HepG2 (cell line): ENCODE measurements around the gene TARDBP. TPM values are rescaled to one million over a fixed set of nuclear protein-coding genes. Genes with fewer than 3 reads are reported as not detected.

Experiments used
- ATAC-seq: fragments of 200-7000 bp; cut with Tn5 transposase; 3 replicates; pipeline ENCODE4 v1.9.1; 2020; ENCODE audit warnings: mild to moderate bottlenecking, moderate library complexity
- Bru-seq: library from RNA; stranded (reverse); fragments of 400-500 nt; gene quantifications from one replicate; lab custom pipeline; 2021; lab: Mats Ljungman, UMichigan
- BruChase-seq, 2 experiments: library from RNA; stranded (reverse); fragments of 400-500 nt; gene quantifications; one replicate each; lab custom pipeline; 2021; lab: Mats Ljungman, UMichigan
- BruUV-seq: library from RNA; stranded (reverse); fragments of 400-500 nt; replicated peaks from 2 replicates; lab custom pipeline; 2021; lab: Mats Ljungman, UMichigan
- CTCF ChIA-PET: fragments of 300-600 bp; formaldehyde crosslinking; extraction: SDS; loops from one replicate; lab custom pipeline; 2021; ENCODE audit warnings: low total read pairs, inconsistent platforms, low intra/inter-chr PET ratio; lab: Yijun Ruan, JAX
- POLR2A ChIA-PET: fragments of 350-600 bp; sonication (Branson Sonifier 250); formaldehyde crosslinking; loops from one replicate; lab custom pipeline; 2020; ENCODE audit warnings: antibody characterized with exemption, inconsistent platforms; lab: Yijun Ruan, JAX
- DNase-seq: peaks from one replicate; pipeline ENCODE4 v3.0.0-alpha.2; 2015; ENCODE audit warnings: low spot score
- FAIRE-seq: peaks from 3 replicates; lab custom pipeline; 2011; peaks lifted over from hg19 to GRCh38; lab: Jason Lieb, UNC
- H2AFZ ChIP-seq: one replicate; pipeline ENCODE4 v1.6.1; 2011; ENCODE audit warnings: low read length, inconsistent platforms
- H3K27ac ChIP-seq: fragments of 300-600 bp; 3 replicates; pipeline ENCODE4 v1.8.0; 2011; ENCODE audit warnings: mixed run types, mild to moderate bottlenecking, mixed read lengths, low read length, inconsistent platforms; ENCODE audit not compliant: insufficient read depth; ENCODE audit errors: extremely low read length
- H3K27me3 ChIP-seq, 2 experiments: fragments of 200-600 bp in 1 of 2; 2 replicates in 1 of 2; 3 replicates in 1 of 2; pipeline versions ENCODE4 v1.6.0 to v1.8.0; 2011; ENCODE audit warnings: low read length in 2 of 2, mild to moderate bottlenecking in 2 of 2, moderate library complexity in 2 of 2, inconsistent platforms in 1 of 2; ENCODE audit not compliant: insufficient read depth in 2 of 2, control insufficient read depth in 1 of 2
- H3K36me3 ChIP-seq, 2 experiments: fragments of 200-600 bp in 1 of 2; replicated peaks in 1 of 2; 2 replicates in 1 of 2; 3 replicates in 1 of 2; pipeline versions ENCODE4 v1.5.1 to v1.8.0; 2011; ENCODE audit warnings: low read length in 2 of 2, inconsistent platforms in 1 of 2; ENCODE audit not compliant: insufficient read depth in 2 of 2, control insufficient read depth in 1 of 2
- H3K4me1 ChIP-seq: 2 replicates; pipeline ENCODE4 v1.5.1; 2012; ENCODE audit warnings: low read length, inconsistent platforms; ENCODE audit not compliant: insufficient read depth
- H3K4me2 ChIP-seq: 2 replicates; pipeline ENCODE4 v1.6.0; 2011; ENCODE audit warnings: low read depth, low read length, inconsistent platforms
- H3K4me3 ChIP-seq, 3 experiments: fragments of 200-600 bp in 1 of 3; sonication (generic), shearing (Covaris generic) in 1 of 3; replicated peaks in 1 of 3; 2 replicates each; pipeline ENCODE4 v1.5.1; 2011 to 2016; ENCODE audit warnings: low read length in 3 of 3, inconsistent platforms in 2 of 3, low read depth in 2 of 3, mild to moderate bottlenecking in 2 of 3, control low read depth in 1 of 3, mixed read lengths in 1 of 3; ENCODE audit not compliant: insufficient read depth in 1 of 3
- H3K79me2 ChIP-seq: one replicate; pipeline ENCODE4 v1.6.1; 2011; ENCODE audit warnings: low read length, inconsistent platforms; ENCODE audit not compliant: insufficient read depth
- H3K9ac ChIP-seq: 2 replicates; pipeline ENCODE4 v1.6.0; 2011; ENCODE audit warnings: mild to moderate bottlenecking, low read depth, low read length, inconsistent platforms; ENCODE audit not compliant: insufficient read depth
- H3K9me3 ChIP-seq: 2 replicates; pipeline ENCODE4 v1.5.1; 2012; ENCODE audit warnings: mild to moderate bottlenecking, low read length
- H4K20me1 ChIP-seq: 2 replicates; pipeline ENCODE4 v1.6.0; 2011; ENCODE audit warnings: inconsistent platforms, mild to moderate bottlenecking, low read length, moderate library complexity; ENCODE audit not compliant: insufficient read depth
- NFKBIZ ChIP-seq: IDR thresholded peaks from 2 replicates; pipeline ENCODE4 v1.6.1; 2018; ENCODE audit warnings: missing genetic modification reagents, missing compliant biosample characterization
- PITX1 ChIP-seq: sonication (generic); formaldehyde crosslinking; IDR thresholded peaks from 2 replicates; pipeline ENCODE4 v1.5.1; 2020; ENCODE audit warnings: mild to moderate bottlenecking, missing genetic modification reagents
- SRSF1 ChIP-seq: fragments of 200-400 bp; formaldehyde crosslinking; optimal IDR thresholded peaks from 2 replicates; pipeline ENCODE3; 2017; ENCODE audit warnings: mild to moderate bottlenecking, low read depth, low read length, moderate library complexity
- ZNF136 ChIP-seq: sonication (generic); formaldehyde crosslinking; IDR thresholded peaks from 2 replicates; pipeline ENCODE4 v1.8.1; 2022; ENCODE audit warnings: low read depth, mild to moderate bottlenecking, moderate library complexity, missing genetic modification reagents
- ZNF670 ChIP-seq: sonication (generic); formaldehyde crosslinking; IDR thresholded peaks from 2 replicates; pipeline ENCODE4 v1.8.0; 2022; ENCODE audit warnings: mild to moderate bottlenecking, missing genetic modification reagents, borderline replicate concordance
- WGBS: methylation state at CpG from one replicate; pipeline ENCODE4 v1.1.6; 2017; ENCODE audit warnings: low lambda C conversion rate; 5-methylcytosine and 5-hydroxymethylcytosine counted together
- in situ Hi-C: cut with HindIII; loops from 2 replicates; pipeline ENCODE4 v1.10.0; 2017; ENCODE audit warnings: low pct_unique_long_range_greater_than_20kb; ENCODE audit not compliant: extremely low pct_ligation_motif_present
- intact Hi-C: fragments of 100-400 bp; cut with micrococcal nuclease; formaldehyde crosslinking; loops from one replicate; pipeline ENCODE4 v1.10.0; 2022; ENCODE audit not compliant: unreplicated experiment
- long read RNA-seq, 2 experiments: library from RNA in 1 of 2; library from polyadenylated mRNA in 1 of 2; stranded (forward) in 1 of 2; unstranded in 1 of 2; transcript quantifications; one replicate each; pipeline ENCODE4 v2.0.0, GENCODE V29; 2019 to 2022
- polyA minus RNA-seq, 3 experiments: library from RNA; depleted of rRNA, polyadenylated mRNA; stranded (reverse); fragments of >200 nt; gene quantifications; 2 replicates each; pipeline ENCODE4 v1.2.3, GENCODE V29; 2011; ENCODE audit warnings: low replicate concordance in 1 of 3
- polyA plus RNA-seq, 8 experiments: library from polyadenylated mRNA; depleted of rRNA in 3 of 8; stranded (reverse) in 7 of 8; unstranded in 1 of 8; fragments of >200 nt; fragmentation: Illumina TruSeq in 4 of 8; extraction: Trizol in 4 of 8; gene quantifications; 2 replicates each; pipeline versions ENCODE4 v1.2.1 to v1.2.3, GENCODE V29; 2011 to 2016; ENCODE audit warnings: low read depth in 4 of 8, missing spikeins in 1 of 8, mixed read lengths in 1 of 8; ENCODE audit not compliant: insufficient read depth in 1 of 8
- total RNA-seq, 5 experiments: library from RNA; depleted of rRNA; stranded (reverse); fragments of >200 nt; fragmentation: Illumina TruSeq; extraction: Trizol; gene quantifications; 2 replicates each; pipeline ENCODE4 v1.2.3, GENCODE V29; 2016; ENCODE audit warnings: low read depth in 1 of 5
- TF ChIP-seq, protein P1 (sequence below): sonication (generic); formaldehyde crosslinking; IDR thresholded peaks from 2 replicates; pipeline ENCODE4 v1.5.1; 2020; ENCODE audit warnings: mild to moderate bottlenecking, missing genetic modification reagents, moderate library complexity
- TF ChIP-seq, protein P2 (sequence below): IDR thresholded peaks from 2 replicates; pipeline ENCODE4 v1.4.0; 2020; ENCODE audit warnings: mild to moderate bottlenecking, missing genetic modification reagents

The TARDBP gene
- 62.4 and 159 TPM in 2 replicates for total RNA-seq (2016; rRNA removed; fragmentation: Illumina TruSeq; extraction: Trizol)
- total RNA-seq (2016; cell fraction: cytosol; rRNA removed; fragmentation: Illumina TruSeq; extraction: Trizol; ENCODE audit: low read depth), result 18.0 and 22.2 TPM in 2 replicates
- 61.9 and 166 TPM in 2 replicates for total RNA-seq (2016; cell fraction: insoluble cytoplasmic fraction; rRNA removed; fragmentation: Illumina TruSeq; extraction: Trizol)
- 44.5 and 57.9 TPM in 2 replicates for total RNA-seq (2016; cell fraction: membrane; rRNA removed; fragmentation: Illumina TruSeq; extraction: Trizol)
- 75.1 and 75.6 TPM in 2 replicates for total RNA-seq (2016; cell fraction: nucleus; rRNA removed; fragmentation: Illumina TruSeq; extraction: Trizol)
- polyA plus RNA-seq (2011; rRNA removed), result 78.1 and 93.0 TPM in 2 replicates
- 52.7 and 80.2 TPM in 2 replicates for polyA plus RNA-seq (2011; cell fraction: cytosol; rRNA removed)
- 205 and 230 TPM in 2 replicates for polyA plus RNA-seq (2011; cell fraction: nucleus; rRNA removed)
- 127 and 172 TPM in 2 replicates for polyA plus RNA-seq (2012)
- 10.2 and 11.3 TPM in 2 replicates for polyA plus RNA-seq (2016; cell fraction: cytosol; fragmentation: Illumina TruSeq; extraction: Trizol; ENCODE audit: low read depth)
- 370 and 411 TPM in 2 replicates for polyA plus RNA-seq (2016; cell fraction: insoluble cytoplasmic fraction; fragmentation: Illumina TruSeq; extraction: Trizol; ENCODE audit: low read depth)
- polyA plus RNA-seq (2016; cell fraction: membrane; fragmentation: Illumina TruSeq; extraction: Trizol; ENCODE audit: low read depth), result 38.9 and 43.1 TPM in 2 replicates
- 236 and 265 TPM in 2 replicates for polyA plus RNA-seq (2016; cell fraction: nucleus; fragmentation: Illumina TruSeq; extraction: Trizol; ENCODE audit: insufficient read depth, low read depth)
- 37.3 and 69.3 TPM in 2 replicates for polyA minus RNA-seq (2011; rRNA and poly(A)+ RNA removed; ENCODE audit: low replicate concordance)
- 75.8 and 85.2 TPM in 2 replicates for polyA minus RNA-seq (2011; cell fraction: cytosol; rRNA and poly(A)+ RNA removed)
- polyA minus RNA-seq (2011; cell fraction: nucleus; rRNA and poly(A)+ RNA removed), result 227 and 240 TPM in 2 replicates
- Bru-seq, nascent RNA, result percentile 99 among the genes with signal in this experiment
- percentile 100 among the genes with signal in this experiment for BruChase-seq, experiment 1, labeled RNA remaining after a 6-hour chase
- BruChase-seq, experiment 2, labeled RNA remaining after a 2-hour chase, result percentile 100 among the genes with signal in this experiment
- long read RNA-seq, experiment 1, full-length matches to known transcripts, result 54 of 74 reads
- long read RNA-seq, experiment 1, partial matches to known transcripts, result 12 of 74 reads
- long read RNA-seq, experiment 1, other reads (novel, unspliced or antisense), result 8 of 74 reads
- long read RNA-seq, experiment 2, full-length matches to known transcripts, result 52 of 173 reads
- long read RNA-seq, experiment 2, partial matches to known transcripts, result 117 of 173 reads
- long read RNA-seq, experiment 2, other reads (novel, unspliced or antisense), result 4 of 173 reads

DNA sequence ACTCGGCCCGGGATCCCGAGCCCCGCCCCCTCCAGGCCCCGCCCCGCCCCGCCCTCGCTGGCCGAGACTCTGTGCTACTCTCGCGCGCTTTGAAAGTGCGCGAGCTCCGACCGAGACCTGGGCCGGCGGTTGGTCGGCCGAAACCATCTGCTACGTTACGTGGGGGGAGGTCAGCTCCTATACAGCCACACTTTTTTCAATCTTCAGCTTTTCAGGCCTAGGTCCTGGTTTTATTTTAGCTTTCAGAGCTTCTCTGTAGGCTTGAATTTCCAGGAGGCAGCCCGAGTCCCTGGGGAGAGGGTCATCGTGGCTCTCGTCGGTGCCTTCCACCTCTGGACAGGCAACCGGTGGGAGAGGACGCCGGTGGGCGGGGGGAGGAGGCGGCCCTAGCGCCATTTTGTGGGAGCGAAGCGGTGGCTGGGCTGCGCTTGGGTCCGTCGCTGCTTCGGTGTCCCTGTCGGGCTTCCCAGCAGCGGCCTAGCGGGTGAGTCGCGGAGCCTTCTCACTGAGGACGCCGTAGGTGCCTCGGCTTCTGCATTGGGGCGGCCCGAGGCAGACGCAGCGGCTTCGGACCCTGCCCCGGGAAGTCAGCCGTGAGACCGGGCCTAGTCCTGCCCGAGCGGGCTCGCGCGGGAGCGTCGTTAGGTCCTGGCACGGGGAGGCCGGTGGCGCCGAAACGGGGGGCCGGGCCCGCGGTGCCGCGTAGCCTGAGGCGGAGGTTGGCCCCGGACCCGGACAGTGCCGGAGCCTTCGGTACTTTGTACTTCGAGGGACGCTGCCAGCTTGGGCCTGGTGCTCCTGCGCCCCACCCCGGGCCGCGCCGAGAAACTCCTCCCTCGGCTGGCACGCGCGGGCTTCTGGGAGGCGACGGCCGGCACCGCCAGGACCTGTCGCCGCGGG is at the start of gene TARDBP:
Gene TARDBP, plus strand, starts transcription at position 395 of the 900 bp plus-strand sequence. CDS start 1,074 bp downstream, outside the sequence.
- peak within 1 kb of the TSS; percentile 98 for H3K4me2 ChIP-seq
- H3K27me3 ChIP-seq, result no peaks in the 10 kb centered on the region; a peak in 1 of 5 replicates
- ChIA-PET CTCF (no interaction called here), POLR2A (interaction anchor here (0.7 to 2.7 kb wide), 7 partner anchors 11 to 331 kb away, joined by 3 to 13 read pairs (median 3); partner anchors contain the start of genes EXOSC10, MASP2 and SRM)
- H3K9me3 ChIP-seq, result no peaks in the 10 kb centered on the region
- WGBS, result under 1% methylated on average over 20 of the region's 94 CpGs
- FAIRE-seq (peak; percentile 72), ATAC-seq (peak; percentile 88), DNase-seq (peak; percentile 79)
- H3K27ac ChIP-seq, result peak within 1 kb of the TSS; percentile 99
- H3K4me1 ChIP-seq, result peaks cover 40% of the 10 kb centered on the region
- no TSS peak for BruUV-seq
- H3K4me3 ChIP-seq, result peak within 1 kb of the TSS; percentile 83 to 100 (median 99)
- H3K79me2 ChIP-seq, result peaks cover 35% of the 10 kb centered on the region
- peak within 1 kb of the TSS; percentile 99 for H2AFZ ChIP-seq
- peaks cover 32% of the 10 kb centered on the region for H4K20me1 ChIP-seq
- peaks cover 7 to 33% of the 10 kb centered on the region in 2 experiments for H3K36me3 ChIP-seq
- H3K9ac ChIP-seq, result peak within 1 kb of the TSS; percentile 100
- intact Hi-C loops, result no loop called here
- in situ Hi-C loops, result no loop called here
- TF ChIP-seq ZNF136 (no peak), NFKBIZ (CRISPR knock-in tag) (0 out of 2 replicates have a peak, but pooled peaks have one; percentile 36), ZNF670 (CRISPR knock-in tag) (no peak), PITX1 (CRISPR knock-in tag) (no peak), SRSF1 (peak; percentile 91)
- TF ChIP-seq, protein P1, sequence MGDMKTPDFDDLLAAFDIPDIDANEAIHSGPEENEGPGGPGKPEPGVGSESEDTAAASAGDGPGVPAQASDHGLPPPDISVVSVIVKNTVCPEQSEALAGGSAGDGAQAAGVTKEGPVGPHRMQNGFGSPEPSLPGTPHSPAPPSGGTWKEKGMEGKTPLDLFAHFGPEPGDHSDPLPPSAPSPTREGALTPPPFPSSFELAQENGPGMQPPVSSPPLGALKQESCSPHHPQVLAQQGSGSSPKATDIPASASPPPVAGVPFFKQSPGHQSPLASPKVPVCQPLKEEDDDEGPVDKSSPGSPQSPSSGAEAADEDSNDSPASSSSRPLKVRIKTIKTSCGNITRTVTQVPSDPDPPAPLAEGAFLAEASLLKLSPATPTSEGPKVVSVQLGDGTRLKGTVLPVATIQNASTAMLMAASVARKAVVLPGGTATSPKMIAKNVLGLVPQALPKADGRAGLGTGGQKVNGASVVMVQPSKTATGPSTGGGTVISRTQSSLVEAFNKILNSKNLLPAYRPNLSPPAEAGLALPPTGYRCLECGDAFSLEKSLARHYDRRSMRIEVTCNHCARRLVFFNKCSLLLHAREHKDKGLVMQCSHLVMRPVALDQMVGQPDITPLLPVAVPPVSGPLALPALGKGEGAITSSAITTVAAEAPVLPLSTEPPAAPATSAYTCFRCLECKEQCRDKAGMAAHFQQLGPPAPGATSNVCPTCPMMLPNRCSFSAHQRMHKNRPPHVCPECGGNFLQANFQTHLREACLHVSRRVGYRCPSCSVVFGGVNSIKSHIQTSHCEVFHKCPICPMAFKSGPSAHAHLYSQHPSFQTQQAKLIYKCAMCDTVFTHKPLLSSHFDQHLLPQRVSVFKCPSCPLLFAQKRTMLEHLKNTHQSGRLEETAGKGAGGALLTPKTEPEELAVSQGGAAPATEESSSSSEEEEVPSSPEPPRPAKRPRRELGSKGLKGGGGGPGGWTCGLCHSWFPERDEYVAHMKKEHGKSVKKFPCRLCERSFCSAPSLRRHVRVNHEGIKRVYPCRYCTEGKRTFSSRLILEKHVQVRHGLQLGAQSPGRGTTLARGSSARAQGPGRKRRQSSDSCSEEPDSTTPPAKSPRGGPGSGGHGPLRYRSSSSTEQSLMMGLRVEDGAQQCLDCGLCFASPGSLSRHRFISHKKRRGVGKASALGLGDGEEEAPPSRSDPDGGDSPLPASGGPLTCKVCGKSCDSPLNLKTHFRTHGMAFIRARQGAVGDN (CRISPR knock-in tag), result peak; percentile 90
- TF ChIP-seq, protein P2, sequence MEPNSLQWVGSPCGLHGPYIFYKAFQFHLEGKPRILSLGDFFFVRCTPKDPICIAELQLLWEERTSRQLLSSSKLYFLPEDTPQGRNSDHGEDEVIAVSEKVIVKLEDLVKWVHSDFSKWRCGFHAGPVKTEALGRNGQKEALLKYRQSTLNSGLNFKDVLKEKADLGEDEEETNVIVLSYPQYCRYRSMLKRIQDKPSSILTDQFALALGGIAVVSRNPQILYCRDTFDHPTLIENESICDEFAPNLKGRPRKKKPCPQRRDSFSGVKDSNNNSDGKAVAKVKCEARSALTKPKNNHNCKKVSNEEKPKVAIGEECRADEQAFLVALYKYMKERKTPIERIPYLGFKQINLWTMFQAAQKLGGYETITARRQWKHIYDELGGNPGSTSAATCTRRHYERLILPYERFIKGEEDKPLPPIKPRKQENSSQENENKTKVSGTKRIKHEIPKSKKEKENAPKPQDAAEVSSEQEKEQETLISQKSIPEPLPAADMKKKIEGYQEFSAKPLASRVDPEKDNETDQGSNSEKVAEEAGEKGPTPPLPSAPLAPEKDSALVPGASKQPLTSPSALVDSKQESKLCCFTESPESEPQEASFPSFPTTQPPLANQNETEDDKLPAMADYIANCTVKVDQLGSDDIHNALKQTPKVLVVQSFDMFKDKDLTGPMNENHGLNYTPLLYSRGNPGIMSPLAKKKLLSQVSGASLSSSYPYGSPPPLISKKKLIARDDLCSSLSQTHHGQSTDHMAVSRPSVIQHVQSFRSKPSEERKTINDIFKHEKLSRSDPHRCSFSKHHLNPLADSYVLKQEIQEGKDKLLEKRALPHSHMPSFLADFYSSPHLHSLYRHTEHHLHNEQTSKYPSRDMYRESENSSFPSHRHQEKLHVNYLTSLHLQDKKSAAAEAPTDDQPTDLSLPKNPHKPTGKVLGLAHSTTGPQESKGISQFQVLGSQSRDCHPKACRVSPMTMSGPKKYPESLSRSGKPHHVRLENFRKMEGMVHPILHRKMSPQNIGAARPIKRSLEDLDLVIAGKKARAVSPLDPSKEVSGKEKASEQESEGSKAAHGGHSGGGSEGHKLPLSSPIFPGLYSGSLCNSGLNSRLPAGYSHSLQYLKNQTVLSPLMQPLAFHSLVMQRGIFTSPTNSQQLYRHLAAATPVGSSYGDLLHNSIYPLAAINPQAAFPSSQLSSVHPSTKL (CRISPR knock-in tag), result no peak
